DND-41 (cell line): ENCODE results near the gene LTBP2.

Source experiments
- EZH2 ChIP-seq: IDR thresholded peaks from 3 replicates; pipeline ENCODE4 v1.6.1; 2012; ENCODE audit warnings: borderline replicate concordance, low read depth, mild to moderate bottlenecking, moderate library complexity, low read length, inconsistent platforms; ENCODE audit not compliant: severe bottlenecking
- TF ChIP-seq, protein P1 (sequence below): IDR thresholded peaks from 2 replicates; pipeline ENCODE4 v1.5.1; 2012; ENCODE audit warnings: borderline replicate concordance, low read length, moderate library complexity, mild to moderate bottlenecking; ENCODE audit not compliant: poor library complexity, severe bottlenecking; ENCODE audit errors: extremely low read depth

DNA sequence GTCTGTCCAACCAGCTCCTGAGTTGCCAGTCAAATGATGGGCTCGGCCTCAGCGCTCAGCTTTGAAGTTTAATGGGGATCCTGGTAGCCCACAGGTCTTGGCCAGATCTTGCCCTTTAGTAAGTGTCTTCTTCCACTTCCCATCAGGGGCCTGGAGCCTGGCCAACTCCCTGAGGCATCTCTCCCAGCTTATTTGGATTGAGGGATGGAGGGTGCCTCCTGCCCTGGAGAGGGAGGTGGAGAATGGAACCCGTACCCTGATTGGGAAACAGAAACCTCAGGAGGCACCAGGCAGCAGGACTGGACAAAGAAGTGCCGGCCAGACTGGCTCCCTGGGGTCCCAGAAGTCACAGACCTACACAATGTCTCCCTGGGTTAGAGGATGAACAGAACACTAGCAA, 40.5 kb upstream of the LTBP2 start:
- no peak for TF ChIP-seq EZH2
- TF ChIP-seq, protein P1, sequence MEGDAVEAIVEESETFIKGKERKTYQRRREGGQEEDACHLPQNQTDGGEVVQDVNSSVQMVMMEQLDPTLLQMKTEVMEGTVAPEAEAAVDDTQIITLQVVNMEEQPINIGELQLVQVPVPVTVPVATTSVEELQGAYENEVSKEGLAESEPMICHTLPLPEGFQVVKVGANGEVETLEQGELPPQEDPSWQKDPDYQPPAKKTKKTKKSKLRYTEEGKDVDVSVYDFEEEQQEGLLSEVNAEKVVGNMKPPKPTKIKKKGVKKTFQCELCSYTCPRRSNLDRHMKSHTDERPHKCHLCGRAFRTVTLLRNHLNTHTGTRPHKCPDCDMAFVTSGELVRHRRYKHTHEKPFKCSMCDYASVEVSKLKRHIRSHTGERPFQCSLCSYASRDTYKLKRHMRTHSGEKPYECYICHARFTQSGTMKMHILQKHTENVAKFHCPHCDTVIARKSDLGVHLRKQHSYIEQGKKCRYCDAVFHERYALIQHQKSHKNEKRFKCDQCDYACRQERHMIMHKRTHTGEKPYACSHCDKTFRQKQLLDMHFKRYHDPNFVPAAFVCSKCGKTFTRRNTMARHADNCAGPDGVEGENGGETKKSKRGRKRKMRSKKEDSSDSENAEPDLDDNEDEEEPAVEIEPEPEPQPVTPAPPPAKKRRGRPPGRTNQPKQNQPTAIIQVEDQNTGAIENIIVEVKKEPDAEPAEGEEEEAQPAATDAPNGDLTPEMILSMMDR, result no peak
